ENCODE results near the gene DMWD. TPM values are rescaled to one million over a fixed set of nuclear protein-coding genes. Genes with fewer than 3 reads are reported as not detected.

Gene DMWD
- polyA plus RNA-seq, 2 of the 4 experiments (the other 2 are of a cell fraction) = 17.1 to 31.3 TPM

DNA sequence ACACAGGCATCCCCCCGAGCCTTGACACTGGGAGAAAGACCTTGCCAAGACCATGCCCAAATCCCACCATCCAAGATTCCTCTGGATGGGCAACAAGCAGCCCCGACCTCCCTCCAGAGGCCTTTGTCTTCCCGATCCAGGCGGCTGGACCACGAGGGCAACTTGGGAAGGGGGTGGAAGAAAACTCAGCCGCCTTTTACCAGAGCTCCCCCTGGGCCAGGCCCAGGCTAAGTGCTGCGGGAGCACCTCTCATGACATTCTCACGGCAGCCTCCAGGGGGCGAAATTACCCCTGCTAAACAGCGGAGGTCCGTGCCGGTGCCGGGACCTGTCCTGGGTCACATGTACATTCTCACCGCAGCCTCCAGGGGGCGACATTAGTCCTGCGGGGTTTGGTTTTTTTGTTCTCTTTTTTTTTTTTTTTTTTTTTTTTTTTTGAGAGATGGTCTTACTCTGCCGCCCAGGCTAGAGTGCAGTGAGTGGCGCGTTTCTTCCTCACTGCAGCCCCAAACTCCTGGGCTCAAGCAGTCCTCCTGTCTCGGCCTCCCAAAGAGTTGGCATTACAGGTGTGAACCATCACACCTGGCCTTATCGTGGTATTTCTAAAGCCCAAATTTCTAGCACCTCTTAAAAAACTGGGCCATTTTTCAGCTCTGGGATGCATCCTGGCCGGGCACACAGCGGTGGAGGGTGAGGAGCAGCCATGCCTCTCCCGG lies 24.5 kb upstream of the DMWD start (continued):
- TF ChIP-seq, protein P1, sequence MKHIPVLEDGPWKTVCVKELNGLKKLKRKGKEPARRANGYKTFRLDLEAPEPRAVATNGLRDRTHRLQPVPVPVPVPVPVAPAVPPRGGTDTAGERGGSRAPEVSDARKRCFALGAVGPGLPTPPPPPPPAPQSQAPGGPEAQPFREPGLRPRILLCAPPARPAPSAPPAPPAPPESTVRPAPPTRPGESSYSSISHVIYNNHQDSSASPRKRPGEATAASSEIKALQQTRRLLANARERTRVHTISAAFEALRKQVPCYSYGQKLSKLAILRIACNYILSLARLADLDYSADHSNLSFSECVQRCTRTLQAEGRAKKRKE (CRISPR knock-in tag; IDR thresholded peaks at IDR 0.05; ENCODE audit: low read depth) = no peak
- TF ChIP-seq, protein P2, sequence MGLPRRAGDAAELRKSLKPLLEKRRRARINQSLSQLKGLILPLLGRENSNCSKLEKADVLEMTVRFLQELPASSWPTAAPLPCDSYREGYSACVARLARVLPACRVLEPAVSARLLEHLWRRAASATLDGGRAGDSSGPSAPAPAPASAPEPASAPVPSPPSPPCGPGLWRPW (IDR thresholded peaks at IDR 0.05) = no peak
- TF ChIP-seq, protein P3, sequence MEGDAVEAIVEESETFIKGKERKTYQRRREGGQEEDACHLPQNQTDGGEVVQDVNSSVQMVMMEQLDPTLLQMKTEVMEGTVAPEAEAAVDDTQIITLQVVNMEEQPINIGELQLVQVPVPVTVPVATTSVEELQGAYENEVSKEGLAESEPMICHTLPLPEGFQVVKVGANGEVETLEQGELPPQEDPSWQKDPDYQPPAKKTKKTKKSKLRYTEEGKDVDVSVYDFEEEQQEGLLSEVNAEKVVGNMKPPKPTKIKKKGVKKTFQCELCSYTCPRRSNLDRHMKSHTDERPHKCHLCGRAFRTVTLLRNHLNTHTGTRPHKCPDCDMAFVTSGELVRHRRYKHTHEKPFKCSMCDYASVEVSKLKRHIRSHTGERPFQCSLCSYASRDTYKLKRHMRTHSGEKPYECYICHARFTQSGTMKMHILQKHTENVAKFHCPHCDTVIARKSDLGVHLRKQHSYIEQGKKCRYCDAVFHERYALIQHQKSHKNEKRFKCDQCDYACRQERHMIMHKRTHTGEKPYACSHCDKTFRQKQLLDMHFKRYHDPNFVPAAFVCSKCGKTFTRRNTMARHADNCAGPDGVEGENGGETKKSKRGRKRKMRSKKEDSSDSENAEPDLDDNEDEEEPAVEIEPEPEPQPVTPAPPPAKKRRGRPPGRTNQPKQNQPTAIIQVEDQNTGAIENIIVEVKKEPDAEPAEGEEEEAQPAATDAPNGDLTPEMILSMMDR (IDR thresholded peaks at IDR 0.05) = peak; percentile 100
- TF ChIP-seq MAZ (IDR thresholded peaks at IDR 0.05; ENCODE audit: borderline replicate concordance, low read depth, low read length) = no peak
- TF ChIP-seq RCOR1 (IDR thresholded peaks at IDR 0.05; ENCODE audit: low read depth, low read length) = no peak
- peak; percentile 82 for TF ChIP-seq SMC3 (IDR thresholded peaks at IDR 0.05)

DNA sequence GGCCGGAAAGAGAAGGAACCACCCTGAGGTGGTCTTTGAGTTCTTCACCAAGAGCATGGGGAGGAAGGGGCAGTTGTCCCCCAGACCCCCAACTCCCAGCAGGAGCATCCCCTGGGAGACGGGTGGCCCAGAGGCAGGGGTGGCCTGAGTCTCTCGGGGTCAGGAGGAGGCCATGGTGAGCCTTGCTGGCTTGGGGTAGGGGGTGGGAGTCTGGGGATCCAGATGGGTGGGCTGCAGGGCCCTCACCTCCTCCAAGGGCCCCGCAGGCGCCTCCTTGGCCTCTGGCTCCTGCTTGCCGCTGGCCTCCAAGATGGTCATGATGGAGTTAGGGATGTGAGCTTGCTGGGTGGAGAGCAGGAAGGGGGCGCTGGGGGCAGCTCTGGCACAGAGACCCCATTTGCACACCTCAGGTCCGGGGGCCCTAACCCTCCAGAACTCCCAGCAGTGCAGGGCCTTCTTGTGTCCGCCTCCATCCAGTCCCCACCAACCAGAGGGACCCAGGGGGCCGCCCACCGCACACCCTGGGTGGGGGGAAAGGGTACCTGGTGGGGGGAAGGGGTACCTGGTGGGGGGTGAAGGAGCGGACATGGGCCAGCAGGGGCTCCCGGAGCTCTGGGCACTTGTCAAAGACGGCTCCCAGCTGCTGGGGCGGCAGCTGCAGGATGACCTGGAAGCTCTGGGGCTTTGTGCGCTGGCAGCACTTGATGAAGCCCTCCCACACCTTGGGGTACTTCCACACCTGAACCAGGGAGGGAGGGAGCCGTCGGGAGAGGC lies 23.8 kb upstream of the DMWD start:
- TF ChIP-seq POLR2AphosphoS2 (conservative IDR thresholded peaks at IDR 0.05; ENCODE audit: low read length) (no peak), TFCP2L1 (CRISPR knock-in tag; IDR thresholded peaks at IDR 0.05) (no peak), EHMT2 (IDR thresholded peaks at IDR 0.05; ENCODE audit: low read depth) (no peak), SMC3 (IDR thresholded peaks at IDR 0.05) (no peak), RNF2 (IDR thresholded peaks at IDR 0.05; ENCODE audit: borderline replicate concordance, low read depth) (no peak), SREBF2 (IDR thresholded peaks at IDR 0.05) (no peak), NFE2L2 (conservative IDR thresholded peaks at IDR 0.05; ENCODE audit: low read length) (no peak), JUN (IDR thresholded peaks at IDR 0.05) (no peak)
- TF ChIP-seq, protein P1 (CRISPR knock-in tag; IDR thresholded peaks at IDR 0.05; ENCODE audit: low read depth) = no peak
- TF ChIP-seq, protein P4, sequence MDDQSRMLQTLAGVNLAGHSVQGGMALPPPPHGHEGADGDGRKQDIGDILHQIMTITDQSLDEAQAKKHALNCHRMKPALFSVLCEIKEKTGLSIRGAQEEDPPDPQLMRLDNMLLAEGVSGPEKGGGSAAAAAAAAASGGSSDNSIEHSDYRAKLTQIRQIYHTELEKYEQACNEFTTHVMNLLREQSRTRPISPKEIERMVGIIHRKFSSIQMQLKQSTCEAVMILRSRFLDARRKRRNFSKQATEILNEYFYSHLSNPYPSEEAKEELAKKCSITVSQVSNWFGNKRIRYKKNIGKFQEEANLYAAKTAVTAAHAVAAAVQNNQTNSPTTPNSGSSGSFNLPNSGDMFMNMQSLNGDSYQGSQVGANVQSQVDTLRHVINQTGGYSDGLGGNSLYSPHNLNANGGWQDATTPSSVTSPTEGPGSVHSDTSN (IDR thresholded peaks at IDR 0.05) = no peak
- CTCF ChIA-PET = interaction anchor here (0.5 to 74.3 kb wide), 54 partner anchors 8 to 811 kb away, joined by 3 to 2204 read pairs (median 4); partner anchors contain the start of genes CCDC61, DMPK, DMWD and FOXA3
- peaks cover 10% of the 10 kb centered on the region; the same call in 1 of the 3 replicates for H3K4me1 ChIP-seq
- WGBS (ENCODE audit: missing lambda C conversion rate) = 84% methylated on average over 15 of the region's 18 CpGs
- POLR2A ChIA-PET = interaction anchor here (0.8 to 1.4 kb wide), 6 partner anchors 12 to 70 kb away, joined by 3 to 8 read pairs (median 4); partner anchors contain the start of gene IRF2BP1
- FAIRE-seq (no peak), ATAC-seq (no peak), DNase-seq (ENCODE audit: low read depth in 1 of 2, low spot score in 1 of 2) (no peak)
- H3K4me2 ChIP-seq = no peak overlapping the region
- no peak overlapping the region for H3K4me3 ChIP-seq
- H3K27ac ChIP-seq = peak overlapping the region in 1 of 2 experiments; percentile 61; a peak in 3 of 6 replicates
- H3K9me3 ChIP-seq = no peaks in the 10 kb centered on the region

All from A549 (cell line).